HEK293 (cell line): ENCODE data around the gene PPP6R3.

Experiments used
- CTCF ChIP-seq: fragments of 450-650 bp; formaldehyde crosslinking; IDR thresholded peaks from 2 replicates; pipeline ENCODE4 v1.5.1; 2016; ENCODE audit warnings: missing biosample characterization, missing genetic modification characterization
- KLF1 ChIP-seq: fragments of 450-650 bp; formaldehyde crosslinking; IDR thresholded peaks from 2 replicates; pipeline ENCODE4 v1.5.1; 2016; ENCODE audit warnings: missing biosample characterization, missing genetic modification characterization
- PATZ1 ChIP-seq: fragments of 450-650 bp; formaldehyde crosslinking; IDR thresholded peaks from 2 replicates; pipeline ENCODE4 v1.5.1; 2016; ENCODE audit warnings: missing biosample characterization, missing genetic modification characterization
- TRIM28 ChIP-seq: IDR thresholded peaks from 2 replicates; pipeline ENCODE4 v1.6.1; 2011; ENCODE audit warnings: low read length, control low read depth, borderline replicate concordance
- YY2 ChIP-seq: fragments of 450-650 bp; formaldehyde crosslinking; IDR thresholded peaks from 2 replicates; pipeline ENCODE4 v1.5.1; 2016; ENCODE audit warnings: missing biosample characterization, missing genetic modification characterization
- ZBTB1 ChIP-seq: fragments of 450-650 bp; formaldehyde crosslinking; IDR thresholded peaks from 2 replicates; pipeline ENCODE4 v1.5.1; 2016; ENCODE audit warnings: missing biosample characterization, missing genetic modification characterization
- ZNF239 ChIP-seq: fragments of 450-650 bp; formaldehyde crosslinking; IDR thresholded peaks from 2 replicates; pipeline ENCODE4 v1.5.1; 2016; ENCODE audit warnings: missing biosample characterization, missing genetic modification characterization
- ZNF266 ChIP-seq: fragments of 450-650 bp; formaldehyde crosslinking; IDR thresholded peaks from 2 replicates; pipeline ENCODE4 v1.5.1; 2016; ENCODE audit warnings: missing biosample characterization, missing genetic modification characterization, low read depth
- ZNF544 ChIP-seq: fragments of 450-650 bp; formaldehyde crosslinking; IDR thresholded peaks from 2 replicates; pipeline ENCODE4 v1.5.0; 2017; ENCODE audit warnings: missing biosample characterization, missing genetic modification characterization
- ZNF639 ChIP-seq: fragments of 450-650 bp; formaldehyde crosslinking; IDR thresholded peaks from 2 replicates; pipeline ENCODE4 v1.5.1; 2016; ENCODE audit warnings: missing biosample characterization, missing genetic modification characterization
- ZNF707 ChIP-seq: fragments of 450-650 bp; formaldehyde crosslinking; IDR thresholded peaks from 2 replicates; pipeline ENCODE4 v1.5.1; 2016; ENCODE audit warnings: missing biosample characterization, missing genetic modification characterization
- ZNF830 ChIP-seq: fragments of 450-650 bp; IDR thresholded peaks from 2 replicates; pipeline ENCODE4 v1.5.0; 2018; ENCODE audit warnings: missing biosample characterization, missing genetic modification characterization, low read depth, mild to moderate bottlenecking, moderate library complexity

- TF ChIP-seq CTCF (no peak), TRIM28 (no peak), PATZ1 (tag by site-specific recombination) (no peak), YY2 (no peak), ZNF544 (tag by site-specific recombination) (no peak), ZNF239 (tag by site-specific recombination) (no peak), KLF1 (no peak), ZNF707 (no peak), ZNF830 (tag by site-specific recombination) (no peak), ZNF266 (tag by site-specific recombination) (no peak), ZNF639 (tag by site-specific recombination) (no peak), ZBTB1 (tag by site-specific recombination) (no peak)
Measured at GRCh38 chr11:68570691-68571090, 110.1 kb downstream of the PPP6R3 start.
